Brain microvascular endothelial cell (primary cell): ENCODE data around the gene ZNF414.

Experiments used
- DNase-seq: peaks from one replicate; pipeline ENCODE4 v3.0.0-alpha.2; 2020
- H3K27ac ChIP-seq: fragments of 250-450 bp; sonication (Bioruptor Pico); 2 replicates; pipeline ENCODE4 v1.5.1; 2020; ENCODE audit warnings: mild to moderate bottlenecking, moderate library complexity
- H3K27me3 ChIP-seq: fragments of 250-450 bp; sonication (Bioruptor Pico); replicated peaks from 2 replicates; pipeline ENCODE4 v1.5.1; 2020; ENCODE audit warnings: mild to moderate bottlenecking
- H3K36me3 ChIP-seq: fragments of 250-450 bp; sonication (Bioruptor Pico); replicated peaks from 2 replicates; pipeline ENCODE4 v1.5.1; 2020; ENCODE audit warnings: mild to moderate bottlenecking
- H3K4me3 ChIP-seq: 2 replicates; pipeline ENCODE4 v1.5.1; 2011; ENCODE audit warnings: low read depth, mild to moderate bottlenecking, control low read depth, low read length, moderate library complexity
- CTCF ChIP-seq: IDR thresholded peaks from 2 replicates; pipeline ENCODE4 v1.5.1; 2011; ENCODE audit warnings: low read depth, mild to moderate bottlenecking, moderate library complexity, low read length, control low read depth, inconsistent platforms; ENCODE audit errors: missing control alignments
- in situ Hi-C: cut with HindIII; loops from 2 replicates; pipeline ENCODE4 v1.10.0; 2017; ENCODE audit warnings: low sequenced_read_pairs, low pct_ligation_motif_present

Gene ZNF414

DNA sequence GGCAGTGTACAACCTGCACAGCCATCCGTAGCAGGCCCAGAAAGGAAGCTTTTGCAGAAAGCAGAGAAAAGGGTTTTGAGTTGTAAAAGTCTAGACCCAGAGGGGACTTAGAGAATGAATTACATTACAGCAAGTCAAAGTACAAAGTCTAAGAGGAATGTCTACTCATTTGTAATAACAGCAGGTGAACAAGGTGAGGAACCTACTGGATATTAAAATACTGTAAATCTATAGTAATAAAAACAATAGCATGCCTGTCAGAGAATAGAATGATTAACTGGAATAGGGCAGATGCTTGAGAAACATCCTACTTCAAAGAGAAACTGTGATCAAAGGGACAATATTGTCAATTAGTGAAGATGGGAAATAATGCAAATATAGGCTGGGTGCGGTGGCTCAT lies 18.3 kb upstream of the ZNF414 start:
- DNase-seq = no peak
- no peak overlapping the region for H3K27ac ChIP-seq
- H3K27me3 ChIP-seq = no peaks in the 10 kb centered on the region
- no peaks in the 10 kb centered on the region for H3K36me3 ChIP-seq
- in situ Hi-C loops = no loop called here
- H3K4me3 ChIP-seq = no peak overlapping the region
- no peak for TF ChIP-seq CTCF

DNA sequence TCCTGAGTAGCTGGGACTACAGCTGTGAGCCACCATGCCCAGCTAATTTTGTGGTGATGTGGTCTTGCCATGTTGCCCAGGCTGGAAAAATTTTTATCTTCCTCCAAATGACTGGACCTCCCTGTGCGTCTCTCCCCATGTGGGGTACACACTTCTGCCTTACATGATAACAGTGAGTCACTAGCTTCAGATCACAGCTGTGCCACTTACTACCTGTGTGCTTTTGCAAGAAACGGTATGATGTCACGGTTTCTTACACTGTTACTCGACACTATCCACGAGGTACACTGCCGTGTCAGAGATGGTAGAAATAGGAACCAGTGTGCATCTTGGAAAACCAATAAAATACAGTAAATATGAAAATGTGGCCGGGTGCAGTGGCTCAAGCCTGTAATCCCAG lies 17.5 kb upstream of the ZNF414 start:
- Histone ChIP-seq H3K27me3 (no peaks in the 10 kb centered on the region), H3K27ac (no peak overlapping the region), H3K4me3 (no peak overlapping the region), H3K36me3 (no peaks in the 10 kb centered on the region)
- in situ Hi-C loops = no loop called here
- TF ChIP-seq CTCF = no peak
- DNase-seq = no peak

DNA sequence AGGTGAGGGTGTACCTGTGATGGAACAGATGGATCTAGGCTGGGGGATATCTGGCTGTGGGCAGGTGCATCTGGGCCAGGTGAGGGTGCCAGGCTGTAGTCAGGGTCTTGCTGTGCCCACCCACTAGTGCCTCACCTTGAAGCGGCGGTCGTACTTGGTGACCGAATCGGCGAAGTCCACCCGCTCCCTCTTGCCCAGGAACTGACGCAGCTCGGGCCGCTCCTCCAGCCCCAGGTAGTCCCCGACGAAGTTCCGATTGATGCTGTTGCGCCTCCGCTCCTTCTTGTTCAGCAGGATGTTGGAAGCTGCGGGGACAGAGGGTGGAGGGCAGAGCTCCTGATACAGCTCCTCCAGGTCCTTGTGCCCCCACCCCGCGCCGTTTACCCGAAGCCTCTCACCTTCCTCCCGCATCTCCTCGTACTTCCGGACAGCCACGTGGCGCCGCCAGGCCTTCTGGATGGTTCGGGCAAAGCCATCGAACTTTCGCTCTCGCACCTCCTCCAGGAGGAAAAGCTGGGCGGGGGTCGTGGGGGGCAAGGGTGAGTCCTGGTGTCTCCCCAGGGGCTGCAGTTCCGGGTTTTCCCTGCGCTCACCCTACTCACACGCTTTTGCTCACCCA lies 16.2 kb upstream of the ZNF414 start:
- Histone ChIP-seq H3K36me3 (no peaks in the 10 kb centered on the region), H3K27ac (no peak overlapping the region), H3K4me3 (no peak overlapping the region), H3K27me3 (no peaks in the 10 kb centered on the region)
- in situ Hi-C loops = no loop called here
- TF ChIP-seq CTCF = no peak
- no peak for DNase-seq

GRCh38 chr19:8529369-8530006 lies 15.5 kb upstream of the ZNF414 start:
- H3K4me3 ChIP-seq = no peak overlapping the region
- no peaks in the 10 kb centered on the region for H3K36me3 ChIP-seq
- in situ Hi-C loops = no loop called here
- DNase-seq = no peak
- TF ChIP-seq CTCF = no peak
- H3K27ac ChIP-seq = no peak overlapping the region
- no peaks in the 10 kb centered on the region for H3K27me3 ChIP-seq

DNA sequence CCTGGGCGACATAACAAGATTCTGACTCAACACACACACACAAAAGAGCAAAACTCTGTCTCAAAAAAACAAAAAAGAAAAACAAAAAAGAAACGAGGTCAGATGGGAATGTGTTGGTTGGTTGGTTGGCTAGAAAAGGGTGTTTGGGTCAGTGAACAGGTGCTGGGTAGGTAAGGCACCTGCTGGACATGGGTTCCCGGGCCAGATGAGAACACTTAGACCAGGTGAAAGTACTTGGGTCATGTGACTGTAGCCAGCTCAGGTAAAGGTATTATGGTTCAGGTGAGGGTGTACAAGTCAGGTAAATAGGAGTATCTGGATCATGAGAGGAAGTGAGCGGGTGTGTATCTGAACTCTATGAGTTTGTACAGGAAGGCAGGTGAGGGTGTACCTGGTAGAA lies 14.5 kb upstream of the ZNF414 start:
- in situ Hi-C loops = no loop called here

More for the DNA sequence above, 14.5 kb upstream of the ZNF414 start:
- no peak overlapping the region for H3K4me3 ChIP-seq
- no peaks in the 10 kb centered on the region for H3K27me3 ChIP-seq
- TF ChIP-seq CTCF = no peak
- no peak overlapping the region for H3K27ac ChIP-seq
- no peak for DNase-seq
- H3K36me3 ChIP-seq = no peaks in the 10 kb centered on the region
